C4-2B (cell line): ENCODE data around the gene TUBGCP5.

Experiments used
- ZFX ChIP-seq: fragments of 450-650 bp; IDR thresholded peaks from 2 replicates; pipeline ENCODE4 v1.6.1; 2017
- TF ChIP-seq, protein P1 (sequence below): fragments of 450-650 bp; conservative IDR thresholded peaks from 2 replicates; pipeline ENCODE4 v1.5.1; 2017; ENCODE audit warnings: mild to moderate bottlenecking

DNA sequence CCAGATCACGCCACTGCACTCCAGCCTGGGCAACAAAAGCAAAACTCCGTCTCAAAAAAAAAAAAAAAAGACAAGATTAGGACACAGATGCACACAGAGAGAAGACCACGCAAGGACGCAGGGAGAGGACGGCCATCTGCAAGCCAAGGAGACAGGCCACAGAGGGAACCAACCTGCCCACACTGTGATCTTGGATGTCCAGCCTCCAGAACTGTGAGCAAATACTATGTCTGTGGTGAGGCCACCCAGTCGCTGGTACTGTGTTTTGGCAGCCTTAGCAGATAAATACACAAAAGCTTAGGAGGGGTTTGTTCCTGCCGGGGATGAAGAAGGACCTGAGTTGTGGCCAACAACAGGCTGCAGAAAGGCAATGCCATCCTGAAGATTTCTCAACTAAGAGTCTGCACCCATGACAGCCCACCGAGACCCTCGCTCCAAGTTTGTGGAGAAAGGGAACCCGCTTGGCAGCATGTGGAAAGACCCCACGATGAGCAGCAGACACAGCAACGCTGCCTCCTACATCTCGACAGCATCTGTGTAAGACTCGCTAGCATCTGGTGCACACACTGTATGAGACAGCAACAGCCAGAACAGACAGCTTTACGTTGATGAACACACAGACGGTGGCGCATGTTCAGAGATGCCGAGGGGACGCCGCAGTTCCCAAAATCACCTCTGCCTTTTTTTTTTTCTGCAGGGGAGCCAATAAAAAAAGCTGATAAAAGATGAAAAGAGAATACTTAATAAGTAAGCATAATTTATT is 72.9 kb downstream of the TUBGCP5 start:
- TF ChIP-seq, protein P1, sequence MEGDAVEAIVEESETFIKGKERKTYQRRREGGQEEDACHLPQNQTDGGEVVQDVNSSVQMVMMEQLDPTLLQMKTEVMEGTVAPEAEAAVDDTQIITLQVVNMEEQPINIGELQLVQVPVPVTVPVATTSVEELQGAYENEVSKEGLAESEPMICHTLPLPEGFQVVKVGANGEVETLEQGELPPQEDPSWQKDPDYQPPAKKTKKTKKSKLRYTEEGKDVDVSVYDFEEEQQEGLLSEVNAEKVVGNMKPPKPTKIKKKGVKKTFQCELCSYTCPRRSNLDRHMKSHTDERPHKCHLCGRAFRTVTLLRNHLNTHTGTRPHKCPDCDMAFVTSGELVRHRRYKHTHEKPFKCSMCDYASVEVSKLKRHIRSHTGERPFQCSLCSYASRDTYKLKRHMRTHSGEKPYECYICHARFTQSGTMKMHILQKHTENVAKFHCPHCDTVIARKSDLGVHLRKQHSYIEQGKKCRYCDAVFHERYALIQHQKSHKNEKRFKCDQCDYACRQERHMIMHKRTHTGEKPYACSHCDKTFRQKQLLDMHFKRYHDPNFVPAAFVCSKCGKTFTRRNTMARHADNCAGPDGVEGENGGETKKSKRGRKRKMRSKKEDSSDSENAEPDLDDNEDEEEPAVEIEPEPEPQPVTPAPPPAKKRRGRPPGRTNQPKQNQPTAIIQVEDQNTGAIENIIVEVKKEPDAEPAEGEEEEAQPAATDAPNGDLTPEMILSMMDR: no peak
- no peak for TF ChIP-seq ZFX
